HG02884 (cell line): ENCODE results near the gene TTC39A.

Source experiments
- ATAC-seq: cut with Tn5 transposase; IDR thresholded peaks from one replicate; pipeline ENCODE4 v1.9.1; 2021; ENCODE audit warnings: mild to moderate bottlenecking, moderate library complexity; ENCODE audit not compliant: unreplicated experiment

The TTC39A gene

GRCh38 chr1:51316113-51316845 lies 14.1 kb downstream of the TTC39A start:
- ATAC-seq = no peak

- ATAC-seq = no peak
Observed at GRCh38 chr1:51314974-51315373, 15.4 kb downstream of the TTC39A start.

- ATAC-seq = no peak
Observed at GRCh38 chr1:51313961-51314777, 16.2 kb downstream of the TTC39A start.

- no peak for ATAC-seq
Observed at GRCh38 chr1:51313268-51313852, 17.0 kb downstream of the TTC39A start.

- ATAC-seq = no peak
Observed at GRCh38 chr1:51312718-51313117, 17.6 kb downstream of the TTC39A start.

GRCh38 chr1:51311826-51312225 lies 18.5 kb downstream of the TTC39A start:
- no peak for ATAC-seq

GRCh38 chr1:51310871-51311613 lies 19.3 kb downstream of the TTC39A start:
- no peak for ATAC-seq

- no peak for ATAC-seq
Observed at GRCh38 chr1:51309291-51309690, 21.1 kb downstream of the TTC39A start.

- ATAC-seq = no peak
Observed at GRCh38 chr1:51308636-51309035, 21.7 kb downstream of the TTC39A start.

GRCh38 chr1:51306950-51307349 lies 23.4 kb downstream of the TTC39A start:
- ATAC-seq = no peak

GRCh38 chr1:51305371-51305823 lies 25.0 kb downstream of the TTC39A start:
- no peak for ATAC-seq

GRCh38 chr1:51304360-51304759 lies 26.0 kb downstream of the TTC39A start:
- no peak for ATAC-seq

- no peak for ATAC-seq
Observed at GRCh38 chr1:51303751-51304251, 26.6 kb downstream of the TTC39A start.

GRCh38 chr1:51303315-51303714 lies 27.0 kb downstream of the TTC39A start:
- ATAC-seq = no peak

GRCh38 chr1:51302746-51303145 lies 27.6 kb downstream of the TTC39A start:
- no peak for ATAC-seq

GRCh38 chr1:51302270-51302669 lies 28.1 kb downstream of the TTC39A start:
- ATAC-seq = no peak

- ATAC-seq = peak; percentile 40
Observed at GRCh38 chr1:51301844-51302162, 28.6 kb downstream of the TTC39A start.

- ATAC-seq = no peak
Observed at GRCh38 chr1:51301152-51301843, 29.1 kb downstream of the TTC39A start.

GRCh38 chr1:51299981-51300670 lies 30.2 kb downstream of the TTC39A start:
- no peak for ATAC-seq
